Subcutaneous adipose tissue (tissue), 4 donors: ENCODE measurements around the gene DLEC1. TPM values are rescaled to one million over a fixed set of nuclear protein-coding genes. Genes with fewer than 3 reads are reported as not detected.

Experiments
- CTCF ChIP-seq: fragments of 450-650 bp; IDR thresholded peaks from one replicate; pipeline ENCODE4 v1.5.1; 2016; ENCODE audit warnings: low read depth, mild to moderate bottlenecking, control low read depth, antibody characterized with exemption, moderate library complexity
- total RNA-seq, 4 donors: library from RNA; depleted of rRNA; stranded (reverse); fragments of >200 nt; gene quantifications; one replicate each; pipeline ENCODE4 v1.1.0, GENCODE V29; 2016

DLEC1 gene
- total RNA-seq, 4 donors from 2014 or later: 0.85 to 1.3 (median 1.2) TPM

- TF ChIP-seq CTCF: no peak
These were observed 61.5 kb downstream of the DLEC1 start for GRCh38 chr3:38100498-38100897.

GRCh38 chr3:38101811-38102443 is 62.9 kb downstream of the DLEC1 start:
- no peak for TF ChIP-seq CTCF

GRCh38 chr3:38102444-38102814 is 63.4 kb downstream of the DLEC1 start:
- TF ChIP-seq CTCF: no peak

GRCh38 chr3:38105525-38105924 is 66.5 kb downstream of the DLEC1 start:
- TF ChIP-seq CTCF: no peak

GRCh38 chr3:38107911-38108648 is 69.1 kb downstream of the DLEC1 start:
- TF ChIP-seq CTCF: no peak

- TF ChIP-seq CTCF: no peak
These were observed 69.9 kb downstream of the DLEC1 start for GRCh38 chr3:38108649-38109579.
